ENCODE data around the gene FAM162A.
A peak's percentile ranks its signal among the peaks of the same experiment; 100 is the strongest.

Gene FAM162A

GRCh38 chr3:122389892-122390291, 5.9 kb downstream of the FAM162A start:
- Mint-ChIP-seq H3K27ac (peak overlapping the region; percentile 31), H3K27me3 (ENCODE audit: low read depth, poor library complexity) (peaks cover 8% of the 10 kb centered on the region), H3K36me3 (ENCODE audit: low read depth) (peaks cover 35% of the 10 kb centered on the region), H3K9me3 (no peaks in the 10 kb centered on the region), H3K4me1 (peaks cover 30% of the 10 kb centered on the region), H3K4me3 (no peak overlapping the region)
- TF ChIP-seq CTCF (IDR thresholded peaks at IDR 0.05) = no peak
- no peak for DNase-seq

DNA sequence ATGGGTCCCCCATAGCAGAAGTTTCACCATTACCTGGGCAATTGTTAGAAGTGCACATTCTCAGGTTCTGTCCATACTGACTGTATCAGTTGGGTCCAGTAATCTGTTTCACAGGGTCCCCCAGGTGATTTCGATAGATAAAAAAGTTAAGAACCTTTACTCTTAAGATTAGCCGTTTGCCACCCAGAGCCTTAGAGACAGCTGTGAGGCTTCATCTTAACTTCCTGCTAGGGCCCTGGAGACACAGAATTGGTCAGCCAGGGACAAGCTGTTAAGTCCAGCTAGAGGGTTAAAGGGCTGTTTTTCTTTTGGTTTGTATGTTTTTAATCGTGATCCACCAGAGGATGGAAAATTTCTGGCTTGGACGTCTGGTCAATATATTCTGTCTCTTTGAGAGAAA, 6.7 kb downstream of the FAM162A start:
- DNase-seq = no peak
- Mint-ChIP-seq H3K4me1 (peaks cover 25% of the 10 kb centered on the region), H3K4me3 (no peak overlapping the region), H3K27me3 (ENCODE audit: low read depth, poor library complexity) (peaks cover 8% of the 10 kb centered on the region), H3K9me3 (no peaks in the 10 kb centered on the region), H3K36me3 (ENCODE audit: low read depth) (peaks cover 34% of the 10 kb centered on the region), H3K27ac (no peak overlapping the region)
- TF ChIP-seq CTCF (IDR thresholded peaks at IDR 0.05) = no peak

GRCh38 chr3:122391681-122392446, 7.9 kb downstream of the FAM162A start:
- no peak for TF ChIP-seq CTCF (IDR thresholded peaks at IDR 0.05)
- Mint-ChIP-seq H3K4me3 (no peak overlapping the region), H3K36me3 (ENCODE audit: low read depth) (peaks cover 23% of the 10 kb centered on the region), H3K27ac (no peak overlapping the region), H3K4me1 (peaks cover 21% of the 10 kb centered on the region), H3K9me3 (no peaks in the 10 kb centered on the region), H3K27me3 (ENCODE audit: low read depth, poor library complexity) (peaks cover 8% of the 10 kb centered on the region)
- DNase-seq = no peak

DNA sequence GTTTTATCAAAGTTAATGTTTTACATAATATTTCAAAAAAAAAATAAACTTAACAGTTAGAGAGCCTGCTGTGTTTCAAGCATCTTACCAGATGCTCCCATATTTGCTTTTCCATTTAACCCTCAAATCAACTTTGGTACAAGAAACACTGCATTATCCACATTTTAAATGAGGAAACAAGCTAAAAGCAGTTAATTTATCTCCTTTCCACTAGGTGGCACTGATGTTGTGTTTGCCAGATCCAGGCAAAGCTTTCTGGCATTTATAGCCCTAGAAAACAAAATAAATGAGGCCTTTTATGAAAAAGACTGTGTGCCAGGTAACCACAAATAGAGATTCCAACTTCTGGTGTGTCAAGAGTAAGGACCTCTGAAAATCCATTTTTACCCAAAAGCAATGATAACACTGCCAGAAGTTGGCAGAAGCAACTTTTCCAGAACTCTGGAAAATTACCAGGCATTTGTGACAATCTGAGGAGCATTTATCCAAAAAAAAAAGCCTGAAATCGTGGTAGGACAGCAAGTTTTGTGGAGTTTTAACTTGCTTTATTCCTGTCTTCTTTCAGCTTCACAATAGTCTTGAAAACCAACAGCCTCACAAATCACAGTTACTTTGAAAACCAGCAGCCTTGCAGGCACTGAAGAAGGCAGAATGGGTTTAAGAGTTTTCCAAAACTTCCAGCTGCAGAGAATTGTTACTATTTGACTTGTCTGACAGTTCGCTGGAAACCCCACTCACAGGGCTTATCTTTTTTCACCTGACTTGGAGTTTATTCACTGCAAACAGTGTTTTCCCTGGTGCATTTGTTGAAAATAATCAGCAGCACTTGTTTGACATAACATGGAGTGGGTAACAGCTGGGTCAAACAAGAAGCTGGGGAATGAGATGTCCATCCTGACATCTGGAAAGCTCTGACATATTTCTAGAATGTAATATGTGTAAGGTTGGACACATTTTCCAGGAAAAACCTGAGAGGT, 9.2 kb downstream of the FAM162A start:
- Mint-ChIP-seq H3K4me3 (no peak overlapping the region), H3K27ac (no peak overlapping the region), H3K27me3 (ENCODE audit: low read depth, poor library complexity) (peaks cover 8% of the 10 kb centered on the region), H3K9me3 (no peaks in the 10 kb centered on the region), H3K4me1 (peaks cover 17% of the 10 kb centered on the region), H3K36me3 (ENCODE audit: low read depth) (peaks cover 10% of the 10 kb centered on the region)
- no peak for DNase-seq
- TF ChIP-seq CTCF (IDR thresholded peaks at IDR 0.05) = peak; percentile 79

- Mint-ChIP-seq H3K36me3 (ENCODE audit: low read depth) (peaks cover 5% of the 10 kb centered on the region), H3K27ac (peak overlapping the region; percentile 72)
Observed at GRCh38 chr3:122394173-122394572, 10.2 kb downstream of the FAM162A start.

More at GRCh38 chr3:122394173-122394572, 10.2 kb downstream of the FAM162A start:
- Mint-ChIP-seq H3K4me1 (peaks cover 17% of the 10 kb centered on the region), H3K4me3 (no peak overlapping the region), H3K9me3 (no peaks in the 10 kb centered on the region), H3K27me3 (ENCODE audit: low read depth, poor library complexity) (peaks cover 8% of the 10 kb centered on the region)
- TF ChIP-seq CTCF (IDR thresholded peaks at IDR 0.05) = no peak
- no peak for DNase-seq

All from nephron progenitor cell (in vitro differentiated cells).